ENCODE measurements around the gene ARHGEF25.
"Not testable (repeated sequence)": the region's sequence is repeated elsewhere in the genome, so short reads cannot be mapped to it uniquely, and the experiment has no call there.

The ARHGEF25 gene

GRCh38 chr12:57661376-57661775 is 50.1 kb downstream of the ARHGEF25 start (continued):
- TF ChIP-seq CTCF (tag by site-specific recombination; IDR thresholded peaks at IDR 0.05) (no peak), TRIM28 (IDR thresholded peaks at IDR 0.05; ENCODE audit: borderline replicate concordance, low read length) (peak; percentile 96)
- TF ChIP-seq, protein P1, sequence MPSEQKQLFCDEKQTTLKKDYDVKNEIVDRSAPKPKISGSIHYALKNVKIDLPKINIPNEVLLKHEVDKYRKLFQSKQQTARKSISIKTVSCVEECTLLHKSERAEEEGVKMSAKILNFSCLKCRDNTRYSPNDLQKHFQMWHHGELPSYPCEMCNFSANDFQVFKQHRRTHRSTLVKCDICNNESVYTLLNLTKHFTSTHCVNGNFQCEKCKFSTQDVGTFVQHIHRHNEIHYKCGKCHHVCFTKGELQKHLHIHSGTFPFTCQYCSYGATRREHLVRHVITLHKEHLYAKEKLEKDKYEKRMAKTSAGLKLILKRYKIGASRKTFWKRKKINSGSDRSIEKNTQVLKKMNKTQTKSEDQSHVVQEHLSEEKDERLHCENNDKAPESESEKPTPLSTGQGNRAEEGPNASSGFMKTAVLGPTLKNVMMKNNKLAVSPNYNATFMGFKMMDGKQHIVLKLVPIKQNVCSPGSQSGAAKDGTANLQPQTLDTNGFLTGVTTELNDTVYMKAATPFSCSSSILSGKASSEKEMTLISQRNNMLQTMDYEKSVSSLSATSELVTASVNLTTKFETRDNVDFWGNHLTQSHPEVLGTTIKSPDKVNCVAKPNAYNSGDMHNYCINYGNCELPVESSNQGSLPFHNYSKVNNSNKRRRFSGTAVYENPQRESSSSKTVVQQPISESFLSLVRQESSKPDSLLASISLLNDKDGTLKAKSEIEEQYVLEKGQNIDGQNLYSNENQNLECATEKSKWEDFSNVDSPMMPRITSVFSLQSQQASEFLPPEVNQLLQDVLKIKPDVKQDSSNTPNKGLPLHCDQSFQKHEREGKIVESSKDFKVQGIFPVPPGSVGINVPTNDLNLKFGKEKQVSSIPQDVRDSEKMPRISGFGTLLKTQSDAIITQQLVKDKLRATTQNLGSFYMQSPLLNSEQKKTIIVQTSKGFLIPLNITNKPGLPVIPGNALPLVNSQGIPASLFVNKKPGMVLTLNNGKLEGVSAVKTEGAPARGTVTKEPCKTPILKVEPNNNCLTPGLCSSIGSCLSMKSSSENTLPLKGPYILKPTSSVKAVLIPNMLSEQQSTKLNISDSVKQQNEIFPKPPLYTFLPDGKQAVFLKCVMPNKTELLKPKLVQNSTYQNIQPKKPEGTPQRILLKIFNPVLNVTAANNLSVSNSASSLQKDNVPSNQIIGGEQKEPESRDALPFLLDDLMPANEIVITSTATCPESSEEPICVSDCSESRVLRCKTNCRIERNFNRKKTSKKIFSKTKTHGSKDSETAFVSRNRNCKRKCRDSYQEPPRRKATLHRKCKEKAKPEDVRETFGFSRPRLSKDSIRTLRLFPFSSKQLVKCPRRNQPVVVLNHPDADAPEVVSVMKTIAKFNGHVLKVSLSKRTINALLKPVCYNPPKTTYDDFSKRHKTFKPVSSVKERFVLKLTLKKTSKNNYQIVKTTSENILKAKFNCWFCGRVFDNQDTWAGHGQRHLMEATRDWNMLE (tag by site-specific recombination; conservative IDR thresholded peaks at IDR 0.05; ENCODE audit: low read depth): 0 out of 2 replicates have a peak, but pooled peaks have one; percentile 22

- H3K36me3 ChIP-seq (ENCODE audit: control insufficient read depth in 2 of 2, insufficient read depth in 1 of 2, low read length in 2 of 2); H3K27ac ChIP-seq (ENCODE audit: extremely low read depth, low read depth, low read length); POLR2A ChIA-PET; H3K9me3 ChIP-seq (ENCODE audit: control insufficient read depth, insufficient read depth, low read depth, low read length); H3K4me3 ChIP-seq (ENCODE audit: low read depth, low read length); H3K4me1 ChIP-seq (ENCODE audit: control insufficient read depth, insufficient read depth, low read length): not testable (repeated sequence)
- CTCF ChIA-PET: interaction anchor here (0.6 kb wide), 1 partner anchor 1670 kb away, joined by 3 read pairs; no protein-coding TSS in a partner anchor
Observed at GRCh38 chr12:57665066-57665820, 54.0 kb downstream of the ARHGEF25 start.

Data from HEK293 (cell line).